GM21576 (cell line): ENCODE data around the gene HADHA.

ENCODE experiments used
- ATAC-seq: cut with Tn5 transposase; IDR thresholded peaks from one replicate; pipeline ENCODE4 v1.9.1; 2021; ENCODE audit warnings: mild to moderate bottlenecking, moderate library complexity; ENCODE audit not compliant: unreplicated experiment

The HADHA gene

DNA sequence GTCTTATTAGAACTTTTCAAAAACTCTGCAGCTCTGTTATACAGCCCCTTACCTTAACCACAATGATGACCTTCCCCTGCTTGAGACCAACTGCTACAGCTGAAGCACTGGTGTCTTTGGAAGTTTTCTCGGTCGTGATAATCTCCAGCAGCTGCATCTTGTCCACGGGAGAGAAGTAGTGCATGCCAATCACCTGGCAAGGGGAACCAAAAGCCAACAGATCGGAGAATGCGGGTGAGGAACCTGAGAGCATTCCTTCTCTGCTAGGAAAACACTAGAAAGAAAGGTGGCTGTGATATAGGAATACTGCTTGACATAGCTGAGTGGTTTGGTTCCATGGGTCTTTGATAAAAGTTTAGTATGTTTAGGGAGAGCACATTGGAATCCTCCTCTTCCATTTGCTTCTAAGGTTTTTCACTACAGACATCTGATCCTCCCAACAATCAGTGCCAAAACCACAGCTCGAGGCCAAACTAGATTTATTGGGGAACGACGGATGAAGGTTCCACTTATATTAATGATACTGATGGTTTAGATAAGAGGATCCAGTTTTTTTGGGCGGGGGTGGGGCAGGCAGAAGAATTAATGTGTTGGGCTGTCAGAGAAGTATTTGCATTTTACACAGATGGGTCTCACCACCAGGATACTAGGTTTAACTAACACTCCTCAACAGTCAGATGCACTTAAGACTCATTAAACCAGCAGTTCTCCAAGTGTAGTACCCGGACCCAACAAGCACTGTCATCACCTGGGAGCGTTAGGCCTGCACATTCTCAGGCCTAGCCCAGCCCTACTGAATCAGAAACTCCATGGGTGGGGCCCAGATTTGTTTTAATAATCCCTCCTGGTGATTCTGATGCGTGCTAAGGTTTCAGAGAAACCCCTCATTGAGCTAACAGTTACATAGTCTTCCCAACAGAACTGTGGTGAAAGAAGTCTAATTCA lies 49.1 kb downstream of the HADHA start:
- no peak for ATAC-seq

DNA sequence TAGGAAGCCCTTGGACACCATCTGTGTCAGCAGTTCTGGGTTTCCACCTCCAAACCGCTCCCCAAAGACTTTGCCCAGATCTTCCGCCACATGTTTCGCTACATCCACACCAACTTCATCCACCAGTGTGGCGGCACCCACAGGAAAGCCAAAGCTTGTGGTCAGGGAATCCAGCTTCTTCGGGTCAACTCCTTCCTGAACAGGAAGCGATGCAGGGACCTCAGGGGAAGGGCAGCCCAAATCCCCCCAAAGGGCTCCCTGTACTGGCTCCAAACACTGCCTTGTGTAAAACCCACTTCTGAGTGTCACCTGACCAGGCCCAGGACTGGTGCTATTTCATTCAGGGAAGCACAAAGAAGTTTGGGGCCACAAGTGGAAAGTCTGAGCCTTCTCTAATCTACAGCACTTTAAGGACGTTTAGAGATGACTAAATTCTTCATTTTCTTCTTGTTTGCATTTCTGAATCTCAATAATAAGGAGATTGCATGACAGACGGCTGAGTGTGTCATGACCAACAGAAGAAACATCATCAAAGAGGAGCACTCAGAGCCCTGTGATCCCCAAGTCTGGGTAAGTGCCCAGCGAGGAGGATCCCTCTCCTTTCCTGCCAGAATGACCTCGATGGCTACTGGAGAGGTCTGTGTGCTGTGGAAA lies 50.7 kb downstream of the HADHA start:
- no peak for ATAC-seq

DNA sequence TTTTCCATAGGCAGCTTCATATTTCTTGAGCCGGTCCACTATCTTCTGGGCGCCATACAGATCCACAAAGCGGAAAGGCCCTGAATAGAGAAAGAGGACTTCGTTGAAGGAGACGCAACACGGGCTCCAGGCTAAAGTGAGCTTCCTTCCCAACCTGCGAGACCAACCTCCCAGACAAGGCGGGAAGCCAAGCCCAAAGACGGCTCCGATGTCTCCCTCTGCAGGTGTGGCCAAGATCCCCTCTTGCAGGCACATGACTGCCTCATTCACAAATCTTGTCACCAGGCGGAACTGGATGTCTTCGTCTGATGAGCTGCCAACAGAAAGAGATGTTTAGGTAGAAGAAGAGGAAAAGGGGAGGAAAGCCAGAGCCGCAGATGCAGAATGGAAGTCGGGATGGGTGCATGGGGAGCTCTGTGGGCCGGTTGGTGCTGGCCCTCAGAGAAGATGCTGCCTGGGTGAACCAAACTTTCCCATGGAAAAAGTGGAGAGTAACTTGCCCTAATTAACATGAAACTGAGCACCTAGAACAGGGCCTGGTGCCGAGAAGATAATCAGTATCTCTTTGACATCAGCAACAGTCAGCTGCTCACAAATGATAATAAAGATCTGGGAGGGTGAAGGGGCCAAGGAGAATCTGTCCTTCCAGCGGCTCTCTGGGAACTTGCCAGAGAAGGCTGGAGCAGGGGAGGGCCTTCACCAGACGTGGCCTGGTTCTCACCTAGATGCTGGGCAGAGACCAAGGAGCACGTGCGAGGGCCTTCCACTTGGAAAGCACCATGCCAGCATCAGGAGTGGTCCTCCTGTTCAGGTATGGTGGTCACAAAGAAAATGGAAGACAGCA lies 52.9 kb downstream of the HADHA start:
- no peak for ATAC-seq

DNA sequence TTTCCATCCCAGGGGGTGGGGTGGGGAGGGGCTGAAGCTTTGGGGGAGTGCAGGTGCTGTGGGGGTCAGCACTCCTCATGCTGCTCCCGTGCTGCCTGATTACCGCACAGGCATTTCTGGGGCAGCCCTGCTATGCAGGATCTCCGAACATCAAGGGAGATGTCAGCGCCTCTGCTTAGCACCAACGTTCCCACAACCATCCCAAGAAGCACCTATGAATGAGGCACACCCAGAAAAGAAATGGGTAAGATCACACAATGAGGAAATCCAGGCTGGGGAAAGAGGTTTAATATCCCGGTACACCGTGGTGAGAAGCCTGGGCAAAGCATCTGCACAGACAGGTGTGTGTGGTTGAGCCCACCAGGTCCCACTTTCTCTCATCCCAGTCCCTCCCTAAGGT lies 54.1 kb downstream of the HADHA start:
- no peak for ATAC-seq

DNA sequence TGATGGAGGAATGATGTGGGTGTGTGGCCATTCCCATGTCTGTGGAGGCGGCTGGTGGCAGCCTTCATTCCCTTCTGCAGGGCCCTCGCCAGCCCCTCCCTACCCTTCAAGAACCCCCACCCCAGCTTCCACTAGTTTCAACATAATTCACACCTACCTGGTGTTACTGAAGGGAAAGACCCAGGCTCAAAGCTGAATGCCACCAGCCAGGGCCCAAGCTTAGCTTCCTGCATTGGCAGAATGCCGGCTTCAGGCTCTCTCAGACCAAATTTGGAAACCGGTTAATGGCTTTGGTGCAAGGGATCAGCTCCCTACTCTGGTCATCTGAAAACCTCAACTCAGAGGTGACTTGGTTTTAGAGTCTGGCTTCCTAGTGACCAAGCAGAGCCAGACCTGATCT lies 54.7 kb downstream of the HADHA start:
- ATAC-seq, result no peak

DNA sequence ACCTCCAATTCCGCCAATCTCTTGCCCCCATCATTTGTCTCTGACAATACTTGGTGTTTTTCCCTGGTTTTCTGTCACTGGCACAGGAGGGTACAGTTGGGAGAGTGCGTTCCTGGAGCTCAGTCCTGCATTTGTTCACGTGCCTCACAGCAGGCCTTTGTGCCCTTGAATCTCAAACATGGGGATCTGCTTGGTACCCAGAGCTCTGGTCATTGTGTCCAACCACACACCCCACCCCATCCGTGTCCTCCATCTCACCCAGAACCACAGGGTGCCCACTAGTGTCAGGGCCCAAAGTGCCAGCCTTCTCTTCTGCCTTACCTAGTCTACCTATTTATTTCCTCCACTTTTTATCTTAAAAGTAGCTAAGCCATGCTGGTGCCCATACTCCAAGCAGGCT lies 55.3 kb downstream of the HADHA start:
- ATAC-seq, result no peak

DNA sequence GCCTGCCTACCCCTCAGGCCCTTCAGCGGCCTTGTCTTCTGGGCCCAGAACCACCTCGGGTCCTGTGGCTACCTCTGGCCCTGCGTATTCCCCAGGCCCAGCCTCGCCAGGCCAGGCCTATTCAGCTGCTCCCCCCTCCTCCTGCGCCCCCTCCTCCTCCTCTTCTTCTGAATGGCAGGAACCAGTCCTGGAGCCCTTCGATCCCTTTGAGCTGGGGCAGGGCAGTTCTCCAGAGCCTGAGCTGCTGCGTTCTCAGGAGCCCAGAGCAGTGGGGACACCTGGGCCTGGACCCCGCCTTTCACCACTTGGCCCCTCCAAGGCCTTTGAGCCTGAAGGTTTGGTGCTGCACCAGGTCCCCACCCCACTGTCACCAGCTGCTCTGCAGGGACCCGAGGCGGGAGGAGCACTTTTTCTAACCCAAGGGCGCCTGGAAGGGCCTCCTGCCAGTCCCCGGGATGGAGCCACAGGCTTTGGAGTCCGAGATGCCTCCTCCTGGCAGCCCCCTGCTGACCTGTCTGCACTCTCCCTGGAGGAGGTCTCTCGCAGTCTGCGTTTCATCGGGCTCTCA lies 56.8 kb downstream of the HADHA start:
- ATAC-seq, result no peak

DNA sequence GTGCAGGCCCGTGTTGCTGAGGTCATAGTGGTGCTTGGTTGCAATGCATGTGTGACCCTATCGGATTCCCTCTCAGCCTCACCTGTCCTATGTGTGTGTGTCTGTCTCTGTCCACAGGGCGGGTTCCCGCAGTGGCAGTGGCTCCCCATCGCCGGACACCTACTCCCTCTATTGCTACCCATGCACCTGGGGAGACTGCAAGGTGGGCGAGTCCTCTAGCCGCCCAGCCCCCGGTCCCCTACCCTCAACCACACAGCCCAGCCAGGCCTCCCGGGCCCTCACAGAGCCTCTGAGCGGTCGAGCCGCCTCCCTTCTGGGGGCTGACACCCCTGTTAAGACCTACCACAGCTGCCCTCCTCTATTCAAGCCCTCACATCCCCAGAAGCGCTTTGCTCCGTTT lies 57.3 kb downstream of the HADHA start:
- ATAC-seq, result no peak

DNA sequence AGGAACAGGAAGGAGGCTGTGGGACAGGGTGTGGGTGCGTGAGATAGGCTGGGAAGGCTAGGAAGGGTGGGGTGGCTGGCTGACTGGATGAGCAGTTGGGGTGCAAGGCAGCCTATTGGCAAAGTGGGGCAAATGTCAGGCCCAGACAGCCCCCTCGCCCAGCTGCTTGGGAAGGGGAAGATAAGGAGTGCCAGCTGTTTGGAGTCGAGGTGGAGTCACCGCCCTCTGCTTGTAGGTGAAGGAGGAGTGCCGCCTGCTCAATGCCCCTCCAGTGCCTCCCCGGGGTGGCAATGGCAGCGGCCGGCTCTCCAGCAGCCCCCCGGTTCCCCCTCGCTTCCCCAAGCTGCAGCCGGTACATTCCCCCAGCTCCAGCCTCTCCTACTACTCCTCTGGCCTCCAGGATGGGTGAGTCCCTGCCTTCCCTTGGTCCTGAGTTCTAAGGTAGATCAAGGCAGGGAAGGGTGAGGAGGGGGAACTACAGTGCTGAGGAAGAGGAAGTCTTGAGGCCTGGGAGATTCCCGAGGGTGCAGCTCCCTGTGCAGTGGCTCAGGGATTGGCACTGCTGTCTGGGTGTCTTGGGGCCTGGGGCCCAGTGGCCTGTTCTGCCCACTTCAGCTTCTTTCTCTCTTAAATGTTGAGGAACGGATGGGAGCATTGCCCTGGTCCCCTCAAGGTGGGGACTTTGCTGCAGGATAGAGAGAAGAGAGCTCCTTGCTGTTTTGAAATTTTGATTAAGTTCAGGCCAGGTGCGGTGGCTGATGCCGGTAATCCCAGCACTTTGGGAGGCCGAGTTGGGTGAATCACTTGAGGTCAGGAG lies 58.3 kb downstream of the HADHA start:
- no peak for ATAC-seq

DNA sequence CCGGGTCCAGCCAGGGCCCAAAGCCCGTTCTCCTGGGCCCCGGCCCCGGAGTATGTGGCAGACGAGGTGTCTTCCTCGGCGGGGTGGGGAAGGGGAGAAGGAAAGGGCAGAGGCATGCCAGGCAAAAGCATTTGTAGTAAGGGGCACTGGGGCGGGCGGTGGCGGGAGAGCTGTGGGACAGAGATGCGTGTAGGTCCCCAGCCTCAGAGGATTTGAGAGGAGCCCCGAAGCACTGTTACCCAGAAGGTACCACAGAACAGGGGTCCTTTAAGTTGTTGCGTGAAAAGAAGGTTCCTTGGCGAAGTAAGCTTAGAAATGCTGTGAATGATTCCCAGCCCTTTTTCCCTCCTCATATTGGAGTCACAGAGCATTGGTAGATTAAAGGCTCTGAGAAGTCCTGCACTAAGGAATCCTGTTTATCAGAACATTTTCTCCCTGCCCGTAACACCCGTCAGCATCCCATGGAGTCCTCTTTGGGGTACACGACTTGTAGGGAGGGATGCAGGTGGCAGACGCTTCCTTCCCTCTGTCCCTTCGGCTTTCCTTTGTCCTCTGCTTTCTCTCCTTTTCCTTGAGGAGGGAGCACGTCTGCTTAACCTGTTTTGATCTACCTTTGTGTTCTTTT lies 59.0 kb downstream of the HADHA start:
- no peak for ATAC-seq

DNA sequence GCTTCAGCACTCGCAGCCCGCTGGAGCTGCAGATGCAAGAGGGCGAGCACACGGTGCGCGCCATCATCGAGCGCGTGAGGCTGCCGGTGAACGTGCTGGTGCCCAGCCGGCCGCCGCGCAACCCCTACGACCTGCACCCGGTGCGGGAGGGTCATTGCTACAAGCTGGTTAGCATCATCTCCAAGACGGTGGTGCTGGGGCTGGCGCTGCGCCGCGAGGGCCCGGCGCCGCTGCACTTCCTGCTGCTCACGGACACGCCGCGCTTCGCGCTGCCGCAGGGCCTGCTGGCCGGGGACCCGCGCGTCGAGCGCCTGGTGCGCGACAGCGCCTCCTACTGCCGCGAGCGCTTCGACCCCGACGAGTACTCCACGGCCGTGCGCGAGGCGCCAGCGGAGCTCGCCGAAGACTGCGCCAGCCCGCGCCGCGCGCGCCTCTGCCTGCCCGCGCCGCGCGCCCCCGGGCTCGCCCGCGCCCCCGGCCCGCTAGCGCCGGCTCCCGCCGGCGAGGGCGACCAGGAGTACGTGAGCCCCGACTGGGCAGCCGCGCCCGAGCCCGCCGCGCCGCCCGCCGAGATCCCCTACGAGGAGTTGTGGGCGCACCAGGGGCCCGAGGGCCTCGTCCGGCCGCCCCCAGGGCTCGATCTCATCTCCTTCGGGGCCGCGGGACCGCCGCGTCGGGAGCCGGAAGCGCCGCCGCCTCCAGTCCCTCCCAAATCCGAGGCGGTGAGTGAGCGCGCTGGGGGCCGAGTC lies 59.7 kb downstream of the HADHA start:
- ATAC-seq, result peak; percentile 65

DNA sequence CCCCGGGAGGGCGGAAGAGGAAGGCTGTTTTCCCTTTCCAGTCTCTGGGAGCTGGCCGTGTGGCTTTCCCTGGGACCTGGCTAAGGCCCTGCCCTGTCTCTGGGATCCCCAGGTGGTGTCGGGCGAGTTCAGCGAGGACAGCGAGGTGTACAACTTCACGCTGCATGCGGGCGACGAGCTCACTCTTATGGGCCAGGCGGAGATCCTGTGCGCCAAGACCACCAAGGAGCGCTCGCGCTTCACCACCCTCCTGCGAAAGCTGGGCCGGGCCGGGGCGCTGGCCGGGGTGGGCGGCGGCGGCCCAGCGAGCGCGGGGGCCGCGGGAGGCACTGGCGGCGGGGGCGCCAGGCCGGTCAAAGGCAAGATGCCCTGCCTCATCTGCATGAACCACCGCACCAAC lies 60.3 kb downstream of the HADHA start:
- no peak for ATAC-seq

DNA sequence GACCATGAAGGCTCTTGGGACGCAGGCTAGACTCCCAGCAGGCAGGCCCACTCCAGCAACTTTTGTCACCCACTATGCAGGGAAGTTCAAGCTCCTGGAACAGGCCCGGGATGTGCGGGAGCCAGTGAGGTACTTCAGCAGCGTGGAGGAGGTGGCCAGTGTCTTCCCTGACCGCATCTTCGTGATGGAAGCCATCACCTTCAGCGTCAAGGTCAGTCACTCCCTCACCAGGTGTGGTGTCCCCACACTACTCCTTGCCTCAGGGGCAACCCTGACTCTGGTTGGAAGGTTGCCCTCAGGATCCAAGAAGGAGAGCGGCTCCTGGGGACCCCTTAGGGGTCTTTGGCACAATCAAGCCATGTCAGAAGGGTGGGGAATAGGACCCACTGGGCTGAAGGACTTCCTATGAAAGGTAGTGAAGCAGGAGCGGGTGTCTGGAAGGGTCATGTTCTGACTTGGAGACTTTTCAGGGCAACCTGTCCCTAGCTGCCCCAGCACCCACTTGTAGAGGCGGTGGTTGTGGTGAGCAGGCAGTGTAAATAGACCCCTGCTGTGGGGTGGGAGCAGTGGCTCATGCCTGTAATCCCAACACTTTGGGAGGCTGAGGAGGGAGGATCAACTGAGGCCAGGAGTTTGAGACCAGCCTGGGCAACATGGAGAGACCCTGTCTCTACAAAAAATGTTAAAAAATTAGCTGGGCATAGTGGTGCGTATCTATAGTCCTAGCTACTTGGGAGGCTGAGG lies 61.4 kb downstream of the HADHA start:
- ATAC-seq, result no peak

DNA sequence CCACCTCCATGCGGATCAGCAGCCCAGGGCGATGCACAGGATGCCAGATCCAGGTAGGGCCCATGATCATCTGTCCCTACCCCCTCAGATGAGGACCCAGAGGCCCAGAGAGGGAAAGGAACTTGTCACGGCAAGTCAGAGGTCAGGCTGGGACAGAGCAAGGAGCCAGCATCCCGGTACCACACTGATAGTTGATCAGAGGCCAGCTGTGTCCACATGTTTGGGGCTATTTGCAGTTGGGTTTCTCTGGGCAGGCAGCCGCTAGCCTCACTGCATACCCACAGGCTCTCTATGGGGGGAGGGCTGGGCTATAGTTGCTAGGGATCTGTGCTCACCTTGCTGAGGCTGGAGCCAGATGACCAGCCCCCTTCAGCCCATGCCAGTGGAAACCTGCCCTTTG lies 62.0 kb downstream of the HADHA start:
- no peak for ATAC-seq

DNA sequence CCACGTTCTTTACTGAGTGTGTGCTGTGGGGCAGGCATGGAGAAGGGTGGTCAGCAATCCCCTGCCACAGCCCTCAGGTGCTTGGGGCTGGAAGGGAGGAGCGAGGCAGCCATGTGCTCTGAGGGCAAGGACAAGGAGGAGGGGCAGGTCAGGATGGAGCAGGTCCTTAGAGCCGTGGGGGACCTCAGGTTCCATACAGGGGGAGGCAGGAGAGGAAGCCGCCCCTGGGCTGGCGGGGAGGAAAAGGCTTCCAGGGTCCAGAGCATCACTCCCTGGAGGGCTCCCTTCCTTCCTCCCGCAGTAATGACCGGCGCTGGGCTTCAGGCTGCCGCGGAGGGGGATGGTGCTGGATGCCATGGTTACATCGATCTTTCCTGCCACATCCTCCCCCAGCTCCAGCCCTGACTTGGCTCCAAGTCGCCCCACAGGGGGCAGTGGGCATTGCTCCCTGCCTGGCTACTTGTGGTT lies 65.0 kb downstream of the HADHA start:
- no peak for ATAC-seq

DNA sequence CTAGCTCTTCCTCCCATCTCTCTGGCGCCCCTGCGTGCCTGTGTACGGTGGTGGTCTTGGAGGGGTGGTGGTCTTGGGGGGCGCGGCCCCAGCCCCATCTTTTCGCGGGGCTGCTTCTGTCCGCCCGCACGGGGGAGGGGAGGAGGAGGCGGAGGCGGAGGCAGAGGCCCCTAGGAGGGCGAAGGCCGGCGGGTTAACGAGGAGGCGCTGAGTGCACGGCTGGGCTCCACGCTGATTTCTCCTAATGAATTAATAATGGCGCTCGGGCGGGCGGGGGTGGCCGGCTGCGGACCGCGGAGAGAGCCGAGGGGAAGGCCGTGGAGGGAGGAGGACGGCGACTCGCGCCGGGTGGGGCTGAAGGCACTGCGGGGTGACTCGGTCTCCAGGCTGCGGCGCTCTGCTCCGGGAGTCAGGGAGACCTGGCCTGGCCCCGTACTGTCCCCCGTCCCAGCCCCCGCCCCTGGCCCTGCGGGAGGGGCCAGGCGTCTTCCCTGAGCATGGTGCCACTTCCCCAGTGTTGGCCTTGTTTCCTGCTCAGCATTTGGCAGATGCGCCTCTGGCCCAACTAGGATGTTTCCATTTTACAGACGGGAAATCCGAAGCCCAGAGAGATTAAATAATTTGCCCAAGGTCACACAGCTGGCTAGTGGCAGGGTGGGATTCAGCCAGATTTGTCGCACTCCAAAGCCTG lies 65.5 kb downstream of the HADHA start:
- ATAC-seq, result no peak

DNA sequence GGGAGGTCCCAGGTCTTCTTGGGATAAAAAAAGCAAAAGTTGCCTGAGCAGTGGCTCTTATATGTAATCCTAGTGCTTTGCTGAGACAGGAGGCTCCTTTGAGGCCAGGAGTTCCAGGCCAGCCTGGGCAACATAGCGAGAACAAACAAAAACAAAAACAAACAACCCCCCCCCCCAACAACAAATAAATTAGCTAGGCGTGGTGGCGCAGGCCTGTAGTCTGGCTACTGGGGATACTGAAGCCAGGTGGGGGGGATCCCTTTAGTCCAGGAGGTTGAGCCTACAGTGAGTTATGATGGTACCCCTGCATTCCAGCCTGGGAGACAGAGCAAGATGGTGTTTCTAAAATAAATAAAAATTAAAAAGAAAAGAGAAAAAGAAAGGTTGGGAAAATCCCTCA lies 66.2 kb downstream of the HADHA start:
- no peak for ATAC-seq

DNA sequence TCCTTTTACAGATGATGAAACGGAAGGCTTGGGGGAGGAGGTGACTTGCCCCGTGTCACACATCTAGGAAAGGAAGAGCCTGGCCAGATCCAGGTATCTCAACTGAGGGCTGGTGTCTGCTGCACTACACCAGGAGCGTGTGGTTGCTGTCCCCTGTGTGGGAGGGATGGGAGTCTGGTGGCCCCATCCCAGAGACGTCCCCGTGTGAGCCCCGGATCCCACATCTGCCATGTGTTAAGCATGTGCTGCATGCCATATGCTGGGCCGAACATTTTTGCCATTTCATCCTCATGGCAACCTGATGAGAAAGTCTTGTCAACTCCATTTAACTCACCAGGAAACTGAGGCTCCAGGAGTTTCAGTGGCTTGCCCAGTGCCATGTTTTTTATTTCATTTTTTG lies 67.3 kb downstream of the HADHA start:
- no peak for ATAC-seq
